HCT116 (cell line): ENCODE measurements around the gene NABP1.

Experiments
- CTCF ChIP-seq, 3 experiments: fragments of 200-600 bp in 1 of 3; sonication (generic) in 1 of 3; IDR thresholded peaks in 2 of 3; conservative IDR thresholded peaks in 1 of 3; 2 replicates each; pipeline ENCODE4 v1.5.1; 2012 to 2017; ENCODE audit warnings: low read depth in 2 of 3, low read length in 2 of 3, antibody characterized with exemption in 1 of 3, borderline replicate concordance in 1 of 3, control low read depth in 1 of 3, mild to moderate bottlenecking in 1 of 3, mixed read lengths in 1 of 3, mixed run types in 1 of 3, moderate library complexity in 1 of 3; ENCODE audit not compliant: insufficient read depth in 1 of 3
- EZH2 ChIP-seq: fragments of 200-600 bp; sonication (generic); IDR thresholded peaks from 2 replicates; pipeline ENCODE4 v1.6.1; 2017; ENCODE audit warnings: antibody characterized with exemption, mixed run types
- POLR2A ChIP-seq: IDR thresholded peaks from 2 replicates; pipeline ENCODE4 v1.7.0; 2011; ENCODE audit warnings: borderline replicate concordance; ENCODE audit not compliant: insufficient read depth, insufficient read length; ENCODE audit errors: extremely low read depth
- POLR2AphosphoS5 ChIP-seq: IDR thresholded peaks from 2 replicates; pipeline ENCODE4 v1.6.1; 2011; ENCODE audit warnings: mild to moderate bottlenecking, low read depth, low read length, moderate library complexity
- RAD21 ChIP-seq: IDR thresholded peaks from 2 replicates; pipeline ENCODE4 v1.6.1; 2012; ENCODE audit warnings: low read depth, mild to moderate bottlenecking

GRCh38 chr2:191649519-191649918, 28.4 kb upstream of the NABP1 start:
- TF ChIP-seq POLR2A (no peak), EZH2 (no peak), RAD21 (no peak), CTCF (IDR thresholded peaks at IDR 0.05 in 2 of 3, conservative IDR thresholded peaks at IDR 0.05 in 1 of 3; ENCODE audit: borderline replicate concordance in 1 of 3, insufficient read depth in 1 of 3, low read depth in 2 of 3, low read length in 2 of 3) (no peak), POLR2AphosphoS5 (no peak)
